Naive thymus-derived CD8-positive, alpha-beta T cell (primary cell): Measurements from ENCODE around the gene ADAMTS15. TPM values are rescaled to one million over a fixed set of nuclear protein-coding genes. Genes with fewer than 3 reads are reported as not detected.

Experiments
- ATAC-seq, 2 donors: fragments of 150-1000 bp; cut with Tn5 transposase in 1 of 2; sonication (Bioruptor Pico), chemical (Tn5 transposase) in 1 of 2; 1 replicate in 1 of 2; 2 replicates in 1 of 2; pipeline ENCODE4 v1.10.0; 2021; ENCODE audit warnings: mild to moderate bottlenecking in 2 of 2, moderate library complexity in 2 of 2
- POLR2A ChIA-PET: fragments of 350-600 bp; sonication (Branson Sonifier 250); formaldehyde crosslinking; loops from one replicate; lab custom pipeline; 2021; ENCODE audit warnings: antibody characterized with exemption; lab: Charles Lee
- DNase-seq, 10 donors: peaks; one replicate each; pipeline versions ENCODE4 v3.0.0 to v3.0.0-alpha.2; 2020 to 2022
- H3K27ac Mint-ChIP-seq, 10 donors: one replicate each; pipeline ENCODE4 v1.8.0; 2020 to 2022; ENCODE audit warnings: mild to moderate bottlenecking in 10 of 10, mixed read lengths in 10 of 10, moderate library complexity in 4 of 10, inconsistent platforms in 1 of 10
- H3K27me3 Mint-ChIP-seq, 5 donors: one replicate each; pipeline ENCODE4 v1.8.0; 2021 to 2022; ENCODE audit warnings: mixed read lengths in 5 of 5
- H3K36me3 Mint-ChIP-seq, 3 donors: one replicate each; pipeline ENCODE4 v1.8.0; 2020 to 2022; ENCODE audit warnings: mixed read lengths in 3 of 3, mild to moderate bottlenecking in 2 of 3, inconsistent platforms in 1 of 3
- H3K4me1 Mint-ChIP-seq, 4 donors: one replicate each; pipeline ENCODE4 v1.8.0; 2021 to 2022; ENCODE audit warnings: mixed read lengths in 4 of 4
- H3K4me3 Mint-ChIP-seq, 10 donors: one replicate each; pipeline ENCODE4 v1.8.0; 2020 to 2022; ENCODE audit warnings: mild to moderate bottlenecking in 10 of 10, mixed read lengths in 10 of 10, moderate library complexity in 6 of 10, inconsistent platforms in 1 of 10
- H3K9me3 Mint-ChIP-seq, 9 donors: one replicate each; pipeline ENCODE4 v1.8.0; 2020 to 2022; ENCODE audit warnings: mixed read lengths in 9 of 9, mild to moderate bottlenecking in 3 of 9, inconsistent platforms in 1 of 9, moderate library complexity in 1 of 9
- polyA plus RNA-seq, 3 donors: library from polyadenylated mRNA; unstranded; fragments of 300-500 nt; fragmentation: Illumina TruSeq; gene quantifications; one replicate each; pipeline ENCODE4 v1.2.3, GENCODE V29; 2021
- total RNA-seq, 8 experiments: library from RNA in 2 of 8; stranded (reverse) in 2 of 8; gene quantifications; one replicate each; pipeline ENCODE4 v1.2.3 and lab custom pipeline; 2021 to 2026

Gene ADAMTS15
- total and polyA plus RNA-seq, 5 experiments from 2014 or later, result 0.05 TPM; not detected in 4

GRCh38 chr11:130511765-130512164 lies 63.3 kb downstream of the ADAMTS15 start:
- ATAC-seq (no peak), DNase-seq (no peak)
- Mint-ChIP-seq H3K4me1 (peaks cover 0 to 2% (median 0%) of the 10 kb centered on the region in 4 donors), H3K4me3 (no peak overlapping the region), H3K27ac (no peak overlapping the region), H3K27me3 (peaks cover 0 to 16% (median 2%) of the 10 kb centered on the region in 5 donors), H3K36me3 (peaks cover 0 to 21% (median 0%) of the 10 kb centered on the region in 3 donors), H3K9me3 (peaks cover 0 to 21% (median 11%) of the 10 kb centered on the region in 9 donors)
- POLR2A ChIA-PET, result no interaction called here

GRCh38 chr11:130512662-130513061 lies 64.2 kb downstream of the ADAMTS15 start:
- H3K27me3 Mint-ChIP-seq, result peaks cover 0 to 14% (median 0%) of the 10 kb centered on the region in 5 donors
- DNase-seq, result no peak
- H3K4me1 Mint-ChIP-seq, result peaks cover 0 to 2% (median 0%) of the 10 kb centered on the region in 4 donors
- no peak overlapping the region for H3K27ac Mint-ChIP-seq
- peaks cover 0 to 15% (median 7%) of the 10 kb centered on the region in 9 donors for H3K9me3 Mint-ChIP-seq
- POLR2A ChIA-PET, result no interaction called here
- no peak overlapping the region for H3K4me3 Mint-ChIP-seq
- H3K36me3 Mint-ChIP-seq, result peaks cover 0 to 17% (median 0%) of the 10 kb centered on the region in 3 donors
- ATAC-seq, result no peak

- Mint-ChIP-seq H3K27me3 (peaks cover 0 to 11% (median 0%) of the 10 kb centered on the region in 5 donors), H3K4me1 (peaks cover 0 to 2% (median 0%) of the 10 kb centered on the region in 4 donors), H3K9me3 (peaks cover 0 to 10% (median 4%) of the 10 kb centered on the region in 9 donors), H3K4me3 (no peak overlapping the region), H3K27ac (no peak overlapping the region), H3K36me3 (peaks cover 0 to 13% (median 0%) of the 10 kb centered on the region in 3 donors)
- DNase-seq (no peak), ATAC-seq (no peak)
- POLR2A ChIA-PET, result no interaction called here
These were observed 64.7 kb downstream of the ADAMTS15 start for GRCh38 chr11:130513132-130513531.

- DNase-seq (no peak), ATAC-seq (no peak)
- H3K27me3 Mint-ChIP-seq, result peaks cover 0 to 11% (median 0%) of the 10 kb centered on the region in 5 donors
- H3K4me3 Mint-ChIP-seq, result no peak overlapping the region
- H3K4me1 Mint-ChIP-seq, result peaks cover 0 to 2% (median 0%) of the 10 kb centered on the region in 4 donors
- peaks cover 0 to under 1% (median 0%) of the 10 kb centered on the region in 3 donors for H3K36me3 Mint-ChIP-seq
- H3K27ac Mint-ChIP-seq, result no peak overlapping the region
- POLR2A ChIA-PET, result no interaction called here
- H3K9me3 Mint-ChIP-seq, result peaks cover 0 to 3% (median 0%) of the 10 kb centered on the region in 9 donors
These were observed 65.9 kb downstream of the ADAMTS15 start for GRCh38 chr11:130514316-130514715.

GRCh38 chr11:130514851-130515250 lies 66.4 kb downstream of the ADAMTS15 start:
- ATAC-seq (no peak), DNase-seq (no peak)
- no peak overlapping the region for H3K4me3 Mint-ChIP-seq
- peaks cover 0 to 3% (median 0%) of the 10 kb centered on the region in 9 donors for H3K9me3 Mint-ChIP-seq
- H3K27me3 Mint-ChIP-seq, result peaks cover 0 to 14% (median 4%) of the 10 kb centered on the region in 5 donors
- H3K36me3 Mint-ChIP-seq, result no peaks in the 10 kb centered on the region
- H3K27ac Mint-ChIP-seq, result no peak overlapping the region
- H3K4me1 Mint-ChIP-seq, result peaks cover 0 to 2% (median 0%) of the 10 kb centered on the region in 4 donors
- POLR2A ChIA-PET, result no interaction called here

- POLR2A ChIA-PET, result no interaction called here
- ATAC-seq (no peak), DNase-seq (no peak)
- Mint-ChIP-seq H3K4me1 (peaks cover 0 to 2% (median 0%) of the 10 kb centered on the region in 4 donors), H3K9me3 (no peaks in the 10 kb centered on the region), H3K27ac (no peak overlapping the region), H3K27me3 (peaks cover 0 to 21% (median 4%) of the 10 kb centered on the region in 5 donors), H3K36me3 (no peaks in the 10 kb centered on the region), H3K4me3 (no peak overlapping the region)
These were observed 67.5 kb downstream of the ADAMTS15 start for GRCh38 chr11:130515829-130516553.

- peaks cover 0 to 2% (median 0%) of the 10 kb centered on the region in 4 donors for H3K4me1 Mint-ChIP-seq
- peaks cover 0 to 21% (median 4%) of the 10 kb centered on the region in 5 donors for H3K27me3 Mint-ChIP-seq
- DNase-seq (no peak), ATAC-seq (no peak)
- H3K27ac Mint-ChIP-seq, result no peak overlapping the region
- H3K9me3 Mint-ChIP-seq, result no peaks in the 10 kb centered on the region
- POLR2A ChIA-PET, result no interaction called here
- H3K36me3 Mint-ChIP-seq, result no peaks in the 10 kb centered on the region
- no peak overlapping the region for H3K4me3 Mint-ChIP-seq
These were observed 68.4 kb downstream of the ADAMTS15 start for GRCh38 chr11:130516554-130517505.

GRCh38 chr11:130518164-130518680 lies 69.8 kb downstream of the ADAMTS15 start:
- no peak for DNase-seq
- no peak for ATAC-seq
- Mint-ChIP-seq H3K27me3 (peaks cover 0 to 21% (median 4%) of the 10 kb centered on the region in 5 donors), H3K9me3 (no peaks in the 10 kb centered on the region), H3K27ac (no peak overlapping the region), H3K36me3 (no peaks in the 10 kb centered on the region), H3K4me3 (no peak overlapping the region), H3K4me1 (peaks cover 0 to 2% (median 0%) of the 10 kb centered on the region in 4 donors)
- POLR2A ChIA-PET, result no interaction called here

GRCh38 chr11:130519128-130519932 lies 70.9 kb downstream of the ADAMTS15 start:
- H3K36me3 Mint-ChIP-seq, result no peaks in the 10 kb centered on the region
- DNase-seq, result no peak
- no peak overlapping the region for H3K4me3 Mint-ChIP-seq
- no peak overlapping the region for H3K27ac Mint-ChIP-seq
- POLR2A ChIA-PET, result no interaction called here
- ATAC-seq, result no peak
- H3K4me1 Mint-ChIP-seq, result peaks cover 0 to 4% (median 0%) of the 10 kb centered on the region in 4 donors
- peaks cover 0 to 21% (median 2%) of the 10 kb centered on the region in 5 donors for H3K27me3 Mint-ChIP-seq
- H3K9me3 Mint-ChIP-seq, result no peaks in the 10 kb centered on the region

GRCh38 chr11:130520271-130520671 lies 71.8 kb downstream of the ADAMTS15 start:
- Mint-ChIP-seq H3K4me3 (no peak overlapping the region), H3K27me3 (peaks cover 0 to 13% (median 2%) of the 10 kb centered on the region in 5 donors), H3K4me1 (peaks cover 0 to 2% (median 0%) of the 10 kb centered on the region in 4 donors), H3K9me3 (no peaks in the 10 kb centered on the region), H3K27ac (no peak overlapping the region), H3K36me3 (no peaks in the 10 kb centered on the region)
- POLR2A ChIA-PET, result no interaction called here
- no peak for ATAC-seq
- no peak for DNase-seq

- no peak for DNase-seq
- H3K9me3 Mint-ChIP-seq, result no peaks in the 10 kb centered on the region
- H3K4me3 Mint-ChIP-seq, result no peak overlapping the region
- H3K27ac Mint-ChIP-seq, result no peak overlapping the region
- no peak for ATAC-seq
- H3K4me1 Mint-ChIP-seq, result peaks cover 0 to 2% (median 0%) of the 10 kb centered on the region in 4 donors
- POLR2A ChIA-PET, result no interaction called here
- H3K36me3 Mint-ChIP-seq, result no peaks in the 10 kb centered on the region
- H3K27me3 Mint-ChIP-seq, result peaks cover 0 to 12% (median 2%) of the 10 kb centered on the region in 5 donors
These were observed 74.0 kb downstream of the ADAMTS15 start for GRCh38 chr11:130522284-130522961.
